KG1 (cell line): ENCODE data around the gene CEP128.

ENCODE experiments used
- DNase-seq: peaks from one replicate; lab custom pipeline; 2025; lab: John Stamatoyannopoulos, UW

CEP128 gene

GRCh38 chr14:80543211-80543610 is 398.3 kb downstream of the CEP128 start:
- DNase-seq = no peak

- no peak for DNase-seq
These were observed 402.7 kb downstream of the CEP128 start for GRCh38 chr14:80538633-80539375.

GRCh38 chr14:80537626-80538025 is 403.9 kb downstream of the CEP128 start:
- no peak for DNase-seq

- no peak for DNase-seq
These were observed 405.1 kb downstream of the CEP128 start for GRCh38 chr14:80536456-80536855.

- no peak for DNase-seq
These were observed 406.4 kb downstream of the CEP128 start for GRCh38 chr14:80535171-80535570.

GRCh38 chr14:80523518-80524117 is 417.9 kb downstream of the CEP128 start:
- no peak for DNase-seq

GRCh38 chr14:80522936-80523335 is 418.6 kb downstream of the CEP128 start:
- DNase-seq = no peak

- DNase-seq = no peak
These were observed 419.1 kb downstream of the CEP128 start for GRCh38 chr14:80522411-80522810.

- no peak for DNase-seq
These were observed 420.1 kb downstream of the CEP128 start for GRCh38 chr14:80521456-80521855.

GRCh38 chr14:80519002-80519401 is 422.5 kb downstream of the CEP128 start:
- no peak for DNase-seq

- no peak for DNase-seq
These were observed 423.4 kb downstream of the CEP128 start for GRCh38 chr14:80518173-80518572.

GRCh38 chr14:80507292-80507869 is 434.2 kb downstream of the CEP128 start:
- no peak for DNase-seq

GRCh38 chr14:80504781-80505180 is 436.8 kb downstream of the CEP128 start:
- no peak for DNase-seq

- DNase-seq = no peak
These were observed 443.0 kb downstream of the CEP128 start for GRCh38 chr14:80498533-80498932.

GRCh38 chr14:80496090-80496489 is 445.4 kb downstream of the CEP128 start:
- DNase-seq = no peak

GRCh38 chr14:80494769-80495168 is 446.8 kb downstream of the CEP128 start:
- DNase-seq = no peak

- DNase-seq = no peak
These were observed 447.9 kb downstream of the CEP128 start for GRCh38 chr14:80493620-80494019.

- no peak for DNase-seq
These were observed 449.9 kb downstream of the CEP128 start for GRCh38 chr14:80491650-80492049.

GRCh38 chr14:80491131-80491530 is 450.4 kb downstream of the CEP128 start:
- no peak for DNase-seq

GRCh38 chr14:80489513-80489912 is 452.0 kb downstream of the CEP128 start:
- no peak for DNase-seq

- no peak for DNase-seq
These were observed 455.8 kb downstream of the CEP128 start for GRCh38 chr14:80485764-80486163.

GRCh38 chr14:80483331-80483730 is 458.2 kb downstream of the CEP128 start:
- DNase-seq = no peak

- no peak for DNase-seq
These were observed 464.0 kb downstream of the CEP128 start for GRCh38 chr14:80477388-80478160.
